A549 (cell line): ENCODE data around the gene KYNU. TPM values are rescaled to one million over a fixed set of nuclear protein-coding genes. Genes with fewer than 3 reads are reported as not detected.

Experiments
- ATAC-seq, 2 experiments: fragments of 200-7000 bp in 1 of 2; fragments of >200 bp in 1 of 2; cut with Nextera tagmentation in 1 of 2; cut with Tn5 transposase in 1 of 2; 3 replicates each; pipeline versions ENCODE4 v1.8.0 to v1.9.1; 2018 to 2020; ENCODE audit warnings: mild to moderate bottlenecking in 1 of 2, moderate library complexity in 1 of 2
- CTCF ChIA-PET: fragments of 300-600 bp; sonication (Branson Sonifier 250); formaldehyde crosslinking; extraction: SDS; loops from one replicate; lab custom pipeline; 2021; ENCODE audit warnings: antibody characterized with exemption, inconsistent platforms; lab: Yijun Ruan, JAX
- POLR2A ChIA-PET: fragments of 350-600 bp; formaldehyde crosslinking; extraction: SDS; loops from one replicate; lab custom pipeline; 2021; ENCODE audit warnings: antibody characterized with exemption, inconsistent platforms; lab: Yijun Ruan, JAX
- DNase-seq, 2 experiments: peaks; one replicate each; pipeline versions ENCODE4 v3.0.0 to v3.0.0-alpha.2; 2011 to 2016; ENCODE audit warnings: low read depth in 1 of 2, low spot score in 1 of 2
- FAIRE-seq: peaks from 2 replicates; lab custom pipeline; 2011; peaks lifted over from hg19 to GRCh38; lab: Jason Lieb, UNC
- H3K27ac ChIP-seq, 2 experiments: fragments of >200 bp; sonication (Bioruptor Twin); formaldehyde crosslinking; 3 replicates each; pipeline ENCODE4 v1.5.1; 2016 to 2017
- H3K4me1 ChIP-seq: fragments of >200 bp; sonication (Bioruptor Twin); formaldehyde crosslinking; 3 replicates; pipeline ENCODE4 v1.6.1; 2016
- H3K4me2 ChIP-seq: fragments of >200 bp; sonication (Bioruptor Twin); formaldehyde crosslinking; 3 replicates; pipeline ENCODE4 v1.6.1; 2016
- H3K4me3 ChIP-seq: fragments of >200 bp; sonication (Bioruptor Twin); formaldehyde crosslinking; 3 replicates; pipeline ENCODE4 v1.5.1; 2016
- H3K9me3 ChIP-seq: fragments of >200 bp; sonication (Bioruptor Twin); formaldehyde crosslinking; 3 replicates; pipeline ENCODE4 v1.6.1; 2016
- CBX2 ChIP-seq: fragments of 200-600 bp; sonication (generic); IDR thresholded peaks from 2 replicates; pipeline ENCODE4 v1.6.1; 2016; ENCODE audit warnings: low read depth, mild to moderate bottlenecking, borderline replicate concordance
- CHD2 ChIP-seq: fragments of 150-350 bp; IDR thresholded peaks from 2 replicates; pipeline ENCODE4 v1.6.1; 2014; ENCODE audit warnings: low read length; ENCODE audit not compliant: partially characterized antibody
- CHD4 ChIP-seq: fragments of 200-600 bp; sonication (generic); IDR thresholded peaks from 2 replicates; pipeline ENCODE4 v1.6.1; 2016; ENCODE audit warnings: antibody characterized with exemption, mild to moderate bottlenecking, borderline replicate concordance
- FOXS1 ChIP-seq: fragments of 250-450 bp; sonication (Bioruptor Pico); IDR thresholded peaks from 2 replicates; pipeline ENCODE4 v1.5.0; 2020; ENCODE audit warnings: mild to moderate bottlenecking, moderate library complexity
- GATA3 ChIP-seq: IDR thresholded peaks from 2 replicates; pipeline ENCODE4 v1.6.1; 2012; ENCODE audit warnings: borderline replicate concordance
- HES2 ChIP-seq: fragments of >200 bp; sonication (Bioruptor Twin); formaldehyde crosslinking; IDR thresholded peaks from 2 replicates; pipeline ENCODE4 v1.6.1; 2016
- HEYL ChIP-seq: fragments of 250-450 bp; sonication (Bioruptor Pico); IDR thresholded peaks from 2 replicates; pipeline ENCODE4 v1.8.0; 2021; ENCODE audit warnings: mild to moderate bottlenecking, moderate library complexity
- HOXB5 ChIP-seq: fragments of 250-450 bp; sonication (Bioruptor Pico); IDR thresholded peaks from 2 replicates; pipeline ENCODE4 v1.5.0; 2020; ENCODE audit warnings: mild to moderate bottlenecking, moderate library complexity
- JUN ChIP-seq, 2 experiments: fragments of >200 bp; sonication (Bioruptor Twin); formaldehyde crosslinking; IDR thresholded peaks; 2 replicates in 1 of 2; 3 replicates in 1 of 2; pipeline ENCODE4 v1.6.1; 2016 to 2017
- JUNB ChIP-seq: fragments of >200 bp; sonication (Bioruptor Twin); formaldehyde crosslinking; IDR thresholded peaks from 2 replicates; pipeline ENCODE4 v1.6.1; 2016
- KDM1A ChIP-seq: fragments of 200-600 bp; sonication (generic); IDR thresholded peaks from 2 replicates; pipeline ENCODE4 v1.6.1; 2016; ENCODE audit warnings: low read depth, mild to moderate bottlenecking
- MAFK ChIP-seq: fragments of 450-650 bp; IDR thresholded peaks from 2 replicates; pipeline ENCODE4 v1.6.1; 2014; ENCODE audit not compliant: partially characterized antibody
- PHF8 ChIP-seq: fragments of 200-600 bp; sonication (generic); IDR thresholded peaks from 2 replicates; pipeline ENCODE4 v1.6.1; 2016; ENCODE audit warnings: low read depth, mild to moderate bottlenecking, antibody characterized with exemption, moderate library complexity, borderline replicate concordance
- POLR2AphosphoS2 ChIP-seq: conservative IDR thresholded peaks from 2 replicates; pipeline ENCODE4 v1.6.1; 2012; ENCODE audit warnings: low read length, improper control_type of control experiment, inconsistent platforms
- RCOR1 ChIP-seq: fragments of 150-350 bp; IDR thresholded peaks from 2 replicates; pipeline ENCODE4 v1.6.1; 2014; ENCODE audit warnings: antibody characterized with exemption, low read length, low read depth
- RNF2 ChIP-seq: fragments of 200-600 bp; sonication (generic); IDR thresholded peaks from 2 replicates; pipeline ENCODE4 v1.6.1; 2016; ENCODE audit warnings: low read depth, mild to moderate bottlenecking, antibody characterized with exemption, moderate library complexity, borderline replicate concordance
- SMC3 ChIP-seq: fragments of >200 bp; sonication (Bioruptor Twin); formaldehyde crosslinking; IDR thresholded peaks from 3 replicates; pipeline ENCODE4 v1.6.1; 2018; ENCODE audit warnings: inconsistent platforms
- TFCP2L1 ChIP-seq: fragments of 250-450 bp; sonication (Bioruptor Pico); IDR thresholded peaks from 2 replicates; pipeline ENCODE4 v1.5.0; 2021; ENCODE audit warnings: mild to moderate bottlenecking
- ZC3H11A ChIP-seq: fragments of 450-650 bp; IDR thresholded peaks from 2 replicates; pipeline ENCODE4 v1.6.1; 2014; ENCODE audit warnings: antibody characterized with exemption, mild to moderate bottlenecking
- ZFP36 ChIP-seq: fragments of 450-650 bp; IDR thresholded peaks from 2 replicates; pipeline ENCODE4 v1.6.1; 2014; ENCODE audit warnings: borderline replicate concordance; ENCODE audit not compliant: partially characterized antibody
- WGBS: methylation state at CpG from one replicate; pipeline ENCODE4 v1.1.6; 2017; ENCODE audit errors: missing lambda C conversion rate; 5-methylcytosine and 5-hydroxymethylcytosine counted together
- polyA plus RNA-seq, 4 experiments: library from polyadenylated mRNA; depleted of rRNA in 3 of 4; stranded (reverse); fragments of >200 nt; fragmentation: RNase III in 1 of 4; extraction: RNeasy Plus Mini Kit Qiagen cat#74134 plus additional on column Dnase treatment in 1 of 4; gene quantifications; 2 replicates in 3 of 4; 3 replicates in 1 of 4; pipeline ENCODE4 v1.2.3, GENCODE V29; 2011 to 2017
- TF ChIP-seq, protein P1 (sequence below): fragments of 150-350 bp; IDR thresholded peaks from 2 replicates; pipeline ENCODE4 v1.6.1; 2014; ENCODE audit warnings: low read depth, mild to moderate bottlenecking, low read length
- TF ChIP-seq, protein P2 (sequence below): IDR thresholded peaks from 2 replicates; pipeline ENCODE4 v1.6.1; 2012; ENCODE audit warnings: low read depth, borderline replicate concordance
- TF ChIP-seq, protein P3 (sequence below): fragments of 250-450 bp; sonication (Bioruptor Pico); IDR thresholded peaks from 2 replicates; pipeline ENCODE4 v1.5.0; 2020; ENCODE audit warnings: low read depth, mild to moderate bottlenecking, moderate library complexity
- TF ChIP-seq, protein P4 (sequence below): fragments of 450-650 bp; IDR thresholded peaks from 2 replicates; pipeline ENCODE4 v1.6.1; 2014; ENCODE audit warnings: antibody characterized with exemption
- TF ChIP-seq, protein P5 (sequence below): fragments of 200-600 bp; sonication (generic); IDR thresholded peaks from 2 replicates; pipeline ENCODE4 v1.6.1; 2016; ENCODE audit warnings: antibody characterized with exemption, mild to moderate bottlenecking, moderate library complexity

Gene KYNU
- polyA plus RNA-seq, 2 of the 4 experiments (the other 2 are of a cell fraction) = 302 to 324 TPM

GRCh38 chr2:142914507-142915313, 37.2 kb downstream of the KYNU start:
- no peak overlapping the region for H3K4me3 ChIP-seq
- ATAC-seq (no peak), DNase-seq (no peak), FAIRE-seq (no peak)
- H3K4me2 ChIP-seq = peak overlapping the region; percentile 46
- 57% methylated on average over 4 of the region's 4 CpGs for WGBS
- H3K9me3 ChIP-seq = no peaks in the 10 kb centered on the region
- peaks cover 65% of the 10 kb centered on the region for H3K4me1 ChIP-seq
- ChIA-PET POLR2A (no interaction called here), CTCF (interaction anchor here (0.7 to 1.0 kb wide), 3 partner anchors 9 to 488 kb away, joined by 3 read pairs; no protein-coding TSS in a partner anchor)
- H3K27ac ChIP-seq = peak overlapping the region in 1 of 2 experiments; percentile 59; a peak in 3 of 6 replicates
- no peak for TF ChIP-seq FOXS1 (CRISPR knock-in tag)
- no peak for TF ChIP-seq JUNB
- no peak for TF ChIP-seq ZC3H11A

DNA sequence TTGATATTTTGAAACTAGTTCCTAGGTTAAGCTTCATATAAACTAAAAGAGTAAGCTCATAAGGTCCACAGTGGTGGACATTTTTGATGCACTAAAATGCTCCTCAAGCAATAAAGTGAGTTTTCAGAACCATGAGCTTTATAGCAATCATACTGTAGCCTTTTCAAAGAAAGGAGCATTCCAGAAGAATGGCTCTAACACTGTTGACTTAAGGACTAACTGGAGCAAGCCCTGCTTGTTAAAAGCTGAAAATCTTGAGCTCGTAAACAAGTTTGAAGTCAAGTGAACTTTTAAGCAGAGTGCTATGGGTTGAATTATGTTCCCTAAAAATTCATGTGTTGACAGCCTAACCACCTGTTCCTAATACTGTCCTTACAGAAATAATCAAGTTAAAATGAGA, 38.0 kb downstream of the KYNU start:
- Histone ChIP-seq H3K4me2 (peak overlapping the region; percentile 46), H3K4me1 (peaks cover 72% of the 10 kb centered on the region), H3K9me3 (no peaks in the 10 kb centered on the region), H3K4me3 (no peak overlapping the region), H3K27ac (peak overlapping the region in 1 of 2 experiments; percentile 59; a peak in 3 of 6 replicates)
- DNase-seq (no peak), FAIRE-seq (no peak), ATAC-seq (no peak; a peak in 1 of 6 replicates)
- no peak for TF ChIP-seq ZFP36
- no peak for TF ChIP-seq MAFK
- TF ChIP-seq HOXB5 = no peak
- no peak for TF ChIP-seq ZC3H11A
- TF ChIP-seq RCOR1 = no peak
- TF ChIP-seq, protein P1, sequence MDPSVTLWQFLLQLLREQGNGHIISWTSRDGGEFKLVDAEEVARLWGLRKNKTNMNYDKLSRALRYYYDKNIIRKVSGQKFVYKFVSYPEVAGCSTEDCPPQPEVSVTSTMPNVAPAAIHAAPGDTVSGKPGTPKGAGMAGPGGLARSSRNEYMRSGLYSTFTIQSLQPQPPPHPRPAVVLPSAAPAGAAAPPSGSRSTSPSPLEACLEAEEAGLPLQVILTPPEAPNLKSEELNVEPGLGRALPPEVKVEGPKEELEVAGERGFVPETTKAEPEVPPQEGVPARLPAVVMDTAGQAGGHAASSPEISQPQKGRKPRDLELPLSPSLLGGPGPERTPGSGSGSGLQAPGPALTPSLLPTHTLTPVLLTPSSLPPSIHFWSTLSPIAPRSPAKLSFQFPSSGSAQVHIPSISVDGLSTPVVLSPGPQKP = no peak
- TF ChIP-seq KDM1A = no peak
- TF ChIP-seq CHD4 = no peak
- no peak for TF ChIP-seq JUN (IDR thresholded peaks at IDR 0.05)
- TF ChIP-seq, protein P2, sequence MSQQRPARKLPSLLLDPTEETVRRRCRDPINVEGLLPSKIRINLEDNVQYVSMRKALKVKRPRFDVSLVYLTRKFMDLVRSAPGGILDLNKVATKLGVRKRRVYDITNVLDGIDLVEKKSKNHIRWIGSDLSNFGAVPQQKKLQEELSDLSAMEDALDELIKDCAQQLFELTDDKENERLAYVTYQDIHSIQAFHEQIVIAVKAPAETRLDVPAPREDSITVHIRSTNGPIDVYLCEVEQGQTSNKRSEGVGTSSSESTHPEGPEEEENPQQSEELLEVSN = no peak
- TF ChIP-seq, protein P3, sequence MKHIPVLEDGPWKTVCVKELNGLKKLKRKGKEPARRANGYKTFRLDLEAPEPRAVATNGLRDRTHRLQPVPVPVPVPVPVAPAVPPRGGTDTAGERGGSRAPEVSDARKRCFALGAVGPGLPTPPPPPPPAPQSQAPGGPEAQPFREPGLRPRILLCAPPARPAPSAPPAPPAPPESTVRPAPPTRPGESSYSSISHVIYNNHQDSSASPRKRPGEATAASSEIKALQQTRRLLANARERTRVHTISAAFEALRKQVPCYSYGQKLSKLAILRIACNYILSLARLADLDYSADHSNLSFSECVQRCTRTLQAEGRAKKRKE = no peak
- TF ChIP-seq GATA3 = no peak
- TF ChIP-seq PHF8 = no peak
- TF ChIP-seq RNF2 = no peak
- no peak for TF ChIP-seq TFCP2L1 (CRISPR knock-in tag)
- CTCF ChIA-PET = no interaction called here
- WGBS = 93% methylated on average over 1 of the region's 1 CpG
- POLR2A ChIA-PET = no interaction called here

DNA sequence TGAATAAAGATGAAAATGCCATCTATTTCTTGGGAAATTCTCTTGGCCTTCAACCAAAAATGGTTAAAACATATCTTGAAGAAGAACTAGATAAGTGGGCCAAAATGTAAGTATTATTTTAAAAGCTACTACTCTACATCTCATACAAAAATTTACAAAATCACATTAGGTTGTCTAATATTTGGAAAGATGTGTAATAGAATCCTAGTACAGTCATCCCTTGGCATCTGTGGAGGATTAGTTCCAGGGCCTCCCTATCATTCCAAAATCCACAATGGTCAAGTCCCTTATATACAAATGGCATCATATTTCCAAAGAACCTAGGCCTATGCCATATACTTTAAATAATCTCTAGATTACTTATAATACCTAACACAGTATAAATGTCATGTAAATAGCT, 41.2 kb downstream of the KYNU start:
- no peak overlapping the region for H3K4me2 ChIP-seq
- peaks cover 73% of the 10 kb centered on the region for H3K4me1 ChIP-seq
- ATAC-seq (no peak), FAIRE-seq (no peak), DNase-seq (no peak)
- CTCF ChIA-PET = no interaction called here
- H3K4me3 ChIP-seq = no peak overlapping the region
- H3K27ac ChIP-seq = no peak overlapping the region
- no peaks in the 10 kb centered on the region for H3K9me3 ChIP-seq
- POLR2A ChIA-PET = no interaction called here
- TF ChIP-seq HES2 = no peak
- TF ChIP-seq HEYL (CRISPR knock-in tag) = no peak
- no peak for TF ChIP-seq PHF8
- TF ChIP-seq, protein P2 = no peak
- TF ChIP-seq, protein P4, sequence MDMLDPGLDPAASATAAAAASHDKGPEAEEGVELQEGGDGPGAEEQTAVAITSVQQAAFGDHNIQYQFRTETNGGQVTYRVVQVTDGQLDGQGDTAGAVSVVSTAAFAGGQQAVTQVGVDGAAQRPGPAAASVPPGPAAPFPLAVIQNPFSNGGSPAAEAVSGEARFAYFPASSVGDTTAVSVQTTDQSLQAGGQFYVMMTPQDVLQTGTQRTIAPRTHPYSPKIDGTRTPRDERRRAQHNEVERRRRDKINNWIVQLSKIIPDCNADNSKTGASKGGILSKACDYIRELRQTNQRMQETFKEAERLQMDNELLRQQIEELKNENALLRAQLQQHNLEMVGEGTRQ = no peak
- TF ChIP-seq, protein P5, sequence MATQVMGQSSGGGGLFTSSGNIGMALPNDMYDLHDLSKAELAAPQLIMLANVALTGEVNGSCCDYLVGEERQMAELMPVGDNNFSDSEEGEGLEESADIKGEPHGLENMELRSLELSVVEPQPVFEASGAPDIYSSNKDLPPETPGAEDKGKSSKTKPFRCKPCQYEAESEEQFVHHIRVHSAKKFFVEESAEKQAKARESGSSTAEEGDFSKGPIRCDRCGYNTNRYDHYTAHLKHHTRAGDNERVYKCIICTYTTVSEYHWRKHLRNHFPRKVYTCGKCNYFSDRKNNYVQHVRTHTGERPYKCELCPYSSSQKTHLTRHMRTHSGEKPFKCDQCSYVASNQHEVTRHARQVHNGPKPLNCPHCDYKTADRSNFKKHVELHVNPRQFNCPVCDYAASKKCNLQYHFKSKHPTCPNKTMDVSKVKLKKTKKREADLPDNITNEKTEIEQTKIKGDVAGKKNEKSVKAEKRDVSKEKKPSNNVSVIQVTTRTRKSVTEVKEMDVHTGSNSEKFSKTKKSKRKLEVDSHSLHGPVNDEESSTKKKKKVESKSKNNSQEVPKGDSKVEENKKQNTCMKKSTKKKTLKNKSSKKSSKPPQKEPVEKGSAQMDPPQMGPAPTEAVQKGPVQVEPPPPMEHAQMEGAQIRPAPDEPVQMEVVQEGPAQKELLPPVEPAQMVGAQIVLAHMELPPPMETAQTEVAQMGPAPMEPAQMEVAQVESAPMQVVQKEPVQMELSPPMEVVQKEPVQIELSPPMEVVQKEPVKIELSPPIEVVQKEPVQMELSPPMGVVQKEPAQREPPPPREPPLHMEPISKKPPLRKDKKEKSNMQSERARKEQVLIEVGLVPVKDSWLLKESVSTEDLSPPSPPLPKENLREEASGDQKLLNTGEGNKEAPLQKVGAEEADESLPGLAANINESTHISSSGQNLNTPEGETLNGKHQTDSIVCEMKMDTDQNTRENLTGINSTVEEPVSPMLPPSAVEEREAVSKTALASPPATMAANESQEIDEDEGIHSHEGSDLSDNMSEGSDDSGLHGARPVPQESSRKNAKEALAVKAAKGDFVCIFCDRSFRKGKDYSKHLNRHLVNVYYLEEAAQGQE = no peak
- TF ChIP-seq CHD2 = no peak
- no peak for TF ChIP-seq KDM1A
- TF ChIP-seq CBX2 = no peak
- TF ChIP-seq SMC3 = no peak
- TF ChIP-seq POLR2AphosphoS2 = no peak
- TF ChIP-seq ZFP36 = no peak
